ENCODE measurements around the gene RPS21. TPM values are rescaled to one million over a fixed set of nuclear protein-coding genes. Genes with fewer than 3 reads are reported as not detected.

Gene RPS21
- total RNA-seq, 5 donors from 2014 or later (not counting 1 experiment from before 2014, with no cell fraction given) = 2,807 to 3,290 (median 3,085) TPM

DNA sequence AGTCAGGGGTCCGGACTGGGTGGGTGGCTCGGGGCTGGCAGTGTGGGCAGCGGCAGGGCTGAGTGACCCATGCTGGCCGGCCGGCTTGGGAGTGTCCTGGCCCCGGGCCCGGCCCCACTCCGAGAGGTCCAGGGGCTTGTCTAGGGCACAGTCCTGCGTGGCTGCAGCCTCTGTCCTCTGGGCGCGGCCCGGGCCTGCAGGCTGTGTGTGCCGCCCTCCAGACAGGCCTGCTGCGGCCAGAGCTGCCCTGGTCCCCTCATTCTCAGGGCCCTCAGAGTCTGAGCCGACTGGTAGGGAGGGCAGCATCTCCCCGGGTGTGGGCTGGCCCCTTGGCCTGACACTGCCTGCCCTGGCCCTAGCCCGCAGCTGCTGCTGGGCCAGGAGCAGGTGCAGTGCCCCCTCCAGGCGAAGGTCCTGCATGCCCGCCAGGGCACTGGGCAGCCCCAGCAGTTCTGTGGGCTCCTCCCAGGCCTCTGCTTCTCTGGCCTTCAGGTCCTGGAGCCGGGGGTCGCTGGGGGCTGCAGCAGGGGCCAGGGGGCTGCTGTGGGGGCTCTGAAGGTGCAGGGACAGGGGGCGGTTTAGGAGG is 27.1 kb downstream of the RPS21 start:
- DNase-seq (no peak), ATAC-seq (replicated peaks in 1 of 4) (no peak)
- H3K36me3 Mint-ChIP-seq = no peaks in the 10 kb centered on the region
- POLR2A ChIA-PET = no interaction called here
- H3K4me1 ChIP-seq (ENCODE audit: control insufficient read depth in 1 of 2, extremely low read depth in 1 of 2, insufficient read depth in 2 of 2, low read length in 2 of 2) = peaks cover 0 to 12% of the 10 kb centered on the region in 2 experiments
- CTCF ChIA-PET = no interaction called here
- peaks cover 0 to 29% of the 10 kb centered on the region in 2 experiments for H3K27me3 ChIP-seq (replicated peaks in 1 of 2; ENCODE audit: control insufficient read depth in 2 of 2, extremely low read depth in 1 of 2, insufficient read depth in 2 of 2, low read length in 1 of 2)
- peaks cover 8 to 13% (median 11%) of the 10 kb centered on the region in 3 donors for H3K4me1 Mint-ChIP-seq
- no peak overlapping the region for H3K27ac Mint-ChIP-seq
- H3K4me3 ChIP-seq (ENCODE audit: control insufficient read depth in 1 of 2, extremely low read depth in 1 of 2, low read length in 1 of 2) = no peak overlapping the region
- H3K9me3 Mint-ChIP-seq = no peaks in the 10 kb centered on the region
- no peaks in the 10 kb centered on the region for H3K36me3 ChIP-seq (ENCODE audit: control insufficient read depth in 2 of 2, extremely low read depth in 1 of 2, insufficient read depth in 1 of 2, low read length in 1 of 2)
- no peak overlapping the region for H3K27ac ChIP-seq (ENCODE audit: low read length)
- no peaks in the 10 kb centered on the region for H3K27me3 Mint-ChIP-seq
- no peak overlapping the region for H3K4me3 Mint-ChIP-seq
- H3K9me3 ChIP-seq = no peaks in the 10 kb centered on the region
- 79% methylated on average over 20 of the region's 22 CpGs for WGBS (ENCODE audit: insufficient coverage)

- no peaks in the 10 kb centered on the region for H3K9me3 ChIP-seq
- peaks cover 0 to 1% (median 0%) of the 10 kb centered on the region in 3 donors for H3K4me1 Mint-ChIP-seq
- no peak overlapping the region for H3K27ac ChIP-seq (ENCODE audit: low read length)
- no peak overlapping the region for H3K27ac Mint-ChIP-seq
- WGBS (ENCODE audit: insufficient coverage) = 90% methylated on average over 9 of the region's 24 CpGs
- H3K9me3 Mint-ChIP-seq = no peaks in the 10 kb centered on the region
- H3K27me3 ChIP-seq (replicated peaks in 1 of 2; ENCODE audit: control insufficient read depth in 2 of 2, extremely low read depth in 1 of 2, insufficient read depth in 2 of 2, low read length in 1 of 2) = peaks cover 0 to 33% of the 10 kb centered on the region in 2 experiments
- H3K27me3 Mint-ChIP-seq = no peaks in the 10 kb centered on the region
- H3K36me3 Mint-ChIP-seq = no peaks in the 10 kb centered on the region
- ChIA-PET POLR2A (no interaction called here), CTCF (no interaction called here)
- ATAC-seq (replicated peaks in 1 of 4) (no peak), DNase-seq (no peak)
- no peak overlapping the region for H3K4me3 ChIP-seq (ENCODE audit: control insufficient read depth in 1 of 2, extremely low read depth in 1 of 2, low read length in 1 of 2)
- H3K4me3 Mint-ChIP-seq = no peak overlapping the region
- H3K36me3 ChIP-seq (ENCODE audit: control insufficient read depth in 2 of 2, extremely low read depth in 1 of 2, insufficient read depth in 1 of 2, low read length in 1 of 2) = no peaks in the 10 kb centered on the region
- H3K4me1 ChIP-seq (ENCODE audit: control insufficient read depth in 1 of 2, extremely low read depth in 1 of 2, insufficient read depth in 2 of 2, low read length in 2 of 2) = peaks cover 0 to 2% of the 10 kb centered on the region in 2 experiments
Measured at GRCh38 chr20:62415354-62416111, 28.6 kb downstream of the RPS21 start.

DNA sequence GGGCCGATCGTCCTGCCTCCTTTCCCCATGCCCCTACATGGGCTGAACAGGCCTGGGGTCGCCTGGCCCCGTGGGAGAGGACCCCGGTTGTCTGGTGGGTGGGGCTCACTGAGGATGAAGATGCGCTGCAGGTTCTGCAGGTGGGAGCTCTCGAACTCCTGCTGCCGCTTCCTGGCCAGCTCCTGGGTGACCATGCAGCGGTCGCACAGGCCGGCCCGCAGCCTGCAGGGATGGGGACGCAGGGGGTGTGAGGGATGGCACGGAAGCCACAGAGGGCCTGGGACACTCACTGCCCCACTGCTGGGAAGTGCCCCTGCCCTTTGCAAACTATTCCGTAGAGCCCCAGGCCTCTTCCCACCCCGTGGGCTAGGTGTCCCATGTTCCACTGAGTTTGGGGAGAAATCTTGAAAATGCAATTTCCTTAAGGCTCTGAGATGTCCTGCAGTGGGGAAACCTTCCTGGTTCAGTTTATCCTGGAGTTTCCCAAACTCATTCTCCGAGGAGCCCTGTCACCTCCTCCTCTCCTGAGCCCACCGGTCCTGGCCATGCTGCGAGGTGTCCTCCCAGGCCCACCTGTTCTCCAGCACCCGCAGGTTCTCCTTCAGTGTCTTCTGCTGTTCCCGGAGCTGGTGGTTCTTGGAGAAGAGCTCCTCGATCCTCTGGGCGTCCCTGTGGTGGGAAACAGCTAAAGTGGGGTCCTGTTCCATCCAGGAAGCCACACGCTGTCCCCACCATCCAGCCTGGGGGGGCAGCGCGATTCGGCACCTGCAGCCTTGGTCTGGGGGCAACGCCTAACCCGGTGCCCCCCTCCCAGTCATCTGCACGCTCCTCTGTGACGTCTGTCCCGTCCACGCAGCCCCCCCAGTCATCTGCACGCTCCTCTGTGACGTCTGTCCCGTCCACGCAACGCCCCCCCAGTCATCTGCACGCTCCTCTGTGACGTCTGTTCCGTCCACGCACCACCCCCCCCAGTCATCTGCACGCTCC is 30.0 kb downstream of the RPS21 start:
- Mint-ChIP-seq H3K27me3 (no peaks in the 10 kb centered on the region), H3K9me3 (no peaks in the 10 kb centered on the region), H3K4me3 (no peak overlapping the region), H3K36me3 (no peaks in the 10 kb centered on the region), H3K4me1 (no peaks in the 10 kb centered on the region), H3K27ac (no peak overlapping the region)
- ATAC-seq (replicated peaks in 1 of 4) (no peak), DNase-seq (no peak)
- 82% methylated on average over 24 of the region's 43 CpGs for WGBS (ENCODE audit: insufficient coverage)
- Histone ChIP-seq H3K27me3 (replicated peaks in 1 of 2; ENCODE audit: control insufficient read depth in 2 of 2, extremely low read depth in 1 of 2, insufficient read depth in 2 of 2, low read length in 1 of 2) (peaks cover 0 to 33% of the 10 kb centered on the region in 2 experiments), H3K4me3 (ENCODE audit: control insufficient read depth in 1 of 2, extremely low read depth in 1 of 2, low read length in 1 of 2) (no peak overlapping the region), H3K9me3 (no peaks in the 10 kb centered on the region), H3K36me3 (ENCODE audit: control insufficient read depth in 2 of 2, extremely low read depth in 1 of 2, insufficient read depth in 1 of 2, low read length in 1 of 2) (no peaks in the 10 kb centered on the region), H3K27ac (ENCODE audit: low read length) (no peak overlapping the region), H3K4me1 (ENCODE audit: control insufficient read depth in 1 of 2, extremely low read depth in 1 of 2, insufficient read depth in 2 of 2, low read length in 2 of 2) (no peaks in the 10 kb centered on the region)
- POLR2A ChIA-PET = no interaction called here
- CTCF ChIA-PET = no interaction called here

GRCh38 chr20:62417981-62418708 is 31.2 kb downstream of the RPS21 start:
- Histone ChIP-seq H3K4me1 (ENCODE audit: control insufficient read depth in 1 of 2, extremely low read depth in 1 of 2, insufficient read depth in 2 of 2, low read length in 2 of 2) (no peaks in the 10 kb centered on the region), H3K4me3 (ENCODE audit: control insufficient read depth in 1 of 2, extremely low read depth in 1 of 2, low read length in 1 of 2) (no peak overlapping the region), H3K27ac (ENCODE audit: low read length) (no peak overlapping the region), H3K27me3 (replicated peaks in 1 of 2; ENCODE audit: control insufficient read depth in 2 of 2, extremely low read depth in 1 of 2, insufficient read depth in 2 of 2, low read length in 1 of 2) (peaks cover 0 to 38% of the 10 kb centered on the region in 2 experiments), H3K36me3 (ENCODE audit: control insufficient read depth in 2 of 2, extremely low read depth in 1 of 2, insufficient read depth in 1 of 2, low read length in 1 of 2) (no peaks in the 10 kb centered on the region), H3K9me3 (no peaks in the 10 kb centered on the region)
- no peak overlapping the region for H3K4me3 Mint-ChIP-seq
- ChIA-PET POLR2A (no interaction called here), CTCF (no interaction called here)
- no peak for DNase-seq
- no peaks in the 10 kb centered on the region for H3K36me3 Mint-ChIP-seq
- WGBS (ENCODE audit: insufficient coverage) = 74% methylated on average over 15 of the region's 25 CpGs
- H3K27ac Mint-ChIP-seq = no peak overlapping the region
- no peaks in the 10 kb centered on the region for H3K27me3 Mint-ChIP-seq
- ATAC-seq (replicated peaks in 1 of 4) = no peak
- H3K9me3 Mint-ChIP-seq = no peaks in the 10 kb centered on the region
- H3K4me1 Mint-ChIP-seq = no peaks in the 10 kb centered on the region

- no peaks in the 10 kb centered on the region for H3K9me3 Mint-ChIP-seq
- peaks cover 0 to 46% of the 10 kb centered on the region in 2 experiments for H3K27me3 ChIP-seq (replicated peaks in 1 of 2; ENCODE audit: control insufficient read depth in 2 of 2, extremely low read depth in 1 of 2, insufficient read depth in 2 of 2, low read length in 1 of 2)
- no peaks in the 10 kb centered on the region for H3K4me1 Mint-ChIP-seq
- no peaks in the 10 kb centered on the region for H3K4me1 ChIP-seq (ENCODE audit: control insufficient read depth in 1 of 2, extremely low read depth in 1 of 2, insufficient read depth in 2 of 2, low read length in 2 of 2)
- ChIA-PET POLR2A (no interaction called here), CTCF (no interaction called here)
- DNase-seq (no peak), ATAC-seq (replicated peaks in 1 of 4) (no peak)
- no peaks in the 10 kb centered on the region for H3K9me3 ChIP-seq
- WGBS (ENCODE audit: insufficient coverage) = 77% methylated on average over 14 of the region's 19 CpGs
- no peaks in the 10 kb centered on the region for H3K27me3 Mint-ChIP-seq
- no peaks in the 10 kb centered on the region for H3K36me3 ChIP-seq (ENCODE audit: control insufficient read depth in 2 of 2, extremely low read depth in 1 of 2, insufficient read depth in 1 of 2, low read length in 1 of 2)
- no peaks in the 10 kb centered on the region for H3K36me3 Mint-ChIP-seq
- no peak overlapping the region for H3K4me3 Mint-ChIP-seq
- no peak overlapping the region for H3K27ac ChIP-seq (ENCODE audit: low read length)
- H3K27ac Mint-ChIP-seq = no peak overlapping the region
- no peak overlapping the region for H3K4me3 ChIP-seq (ENCODE audit: control insufficient read depth in 1 of 2, extremely low read depth in 1 of 2, low read length in 1 of 2)
Measured at GRCh38 chr20:62418709-62419487, 32.0 kb downstream of the RPS21 start.
